Measurements from ENCODE around the gene RPP38.

- TF ChIP-seq CTCF (IDR thresholded peaks at IDR 0.05; ENCODE audit: poor library complexity) = no peak
- no peak for TF ChIP-seq EZH2phosphoT487 (IDR thresholded peaks at IDR 0.05; ENCODE audit: low read depth, severe bottlenecking, unreplicated experiment)
Measured at GRCh38 chr10:15103513-15103912, 6.4 kb downstream of the RPP38 start.

Measured in hepatocyte (in vitro differentiated cells).